Measurements from ENCODE around the gene SCUBE3.

The SCUBE3 gene

DNA sequence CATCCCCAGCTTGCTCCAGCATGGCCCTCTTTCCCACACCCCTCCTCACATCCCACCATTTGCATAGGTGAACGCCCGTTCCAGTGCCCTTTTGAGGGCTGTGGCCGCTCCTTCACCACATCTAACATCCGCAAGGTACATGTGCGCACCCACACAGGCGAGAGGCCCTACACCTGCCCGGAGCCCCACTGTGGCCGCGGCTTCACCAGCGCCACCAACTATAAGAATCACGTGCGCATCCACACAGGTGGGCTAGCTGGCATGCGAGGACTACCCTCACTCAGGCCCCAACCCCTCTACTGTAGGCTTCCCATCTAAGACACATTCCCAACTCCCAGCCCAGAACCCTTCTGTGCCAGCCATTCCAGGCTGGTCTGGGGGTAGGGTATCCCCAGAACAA lies 77.7 kb downstream of the SCUBE3 start:
- no peak for DNase-seq
- intact Hi-C loops (cut with DNase I), result no loop called here

- no peak for DNase-seq
- intact Hi-C loops (cut with DNase I), result no loop called here
Measured at GRCh38 chr6:35292494-35292893, 78.7 kb downstream of the SCUBE3 start.

GRCh38 chr6:35293681-35294080 lies 79.9 kb downstream of the SCUBE3 start:
- DNase-seq, result no peak
- intact Hi-C loops (cut with DNase I), result no loop called here

- intact Hi-C loops (cut with DNase I), result no loop called here
- peak in 38 of 42 donors; percentile 12 to 80 (median 56) for DNase-seq
Measured at GRCh38 chr6:35294308-35294945, 80.7 kb downstream of the SCUBE3 start.

DNA sequence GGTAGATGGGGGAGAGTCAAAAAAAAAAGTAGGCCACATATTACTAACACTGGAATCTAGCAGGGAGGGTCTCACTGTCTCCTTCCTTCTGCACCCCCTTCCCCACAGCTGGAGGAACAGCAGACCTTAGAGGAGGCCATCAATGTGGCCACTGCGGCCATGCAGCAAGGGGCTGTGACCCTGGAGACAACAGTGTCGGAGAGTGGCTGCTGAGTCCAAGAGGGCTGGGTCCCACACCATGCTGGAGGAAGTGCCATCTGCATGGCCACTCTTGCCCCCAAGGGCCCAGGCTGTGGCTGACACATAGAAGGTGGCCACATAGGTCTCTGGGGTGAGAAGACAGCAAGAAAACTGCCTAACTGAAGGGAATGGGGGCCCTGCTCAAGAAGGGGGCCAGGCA lies 81.3 kb downstream of the SCUBE3 start:
- intact Hi-C loops (cut with DNase I), result no loop called here
- DNase-seq, result no peak

DNA sequence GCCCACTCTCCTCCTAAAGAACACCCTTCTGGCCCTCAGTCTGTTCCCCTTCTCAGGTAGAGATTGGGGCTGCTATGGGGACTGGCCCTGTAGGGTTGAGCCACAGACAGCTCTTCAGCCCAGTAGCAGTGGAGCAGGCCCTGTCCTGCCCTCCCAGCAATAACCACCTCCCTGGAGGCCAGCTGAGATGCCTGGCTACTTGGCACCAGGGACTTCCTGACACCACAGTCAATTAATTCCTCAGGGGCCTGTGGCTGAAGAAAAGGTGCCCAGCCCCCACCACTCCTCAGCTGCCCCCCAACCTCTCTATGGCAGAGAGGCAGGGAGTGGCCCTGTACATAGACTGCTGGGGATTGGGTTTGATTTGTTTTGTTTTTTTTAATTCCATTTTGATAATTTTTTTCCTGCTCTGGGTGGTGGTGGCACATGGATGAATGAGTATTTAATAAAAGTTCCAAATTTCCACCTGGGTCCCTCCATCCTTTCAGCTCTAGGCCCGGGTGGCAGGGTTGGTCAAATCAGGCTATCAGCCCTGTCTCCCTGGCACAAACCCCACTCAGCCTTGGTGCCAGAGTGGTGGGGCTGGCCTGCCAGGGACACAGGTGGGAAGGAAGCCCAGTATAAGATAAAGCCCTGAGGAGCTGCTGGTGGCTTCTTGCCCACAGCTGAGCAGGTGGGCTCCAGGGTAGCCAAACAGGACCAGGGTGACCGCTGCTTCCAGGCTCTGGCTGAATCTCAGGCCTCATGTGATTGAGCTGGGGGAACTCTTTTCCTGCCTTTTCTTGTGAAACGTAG lies 82.0 kb downstream of the SCUBE3 start:
- intact Hi-C loops (cut with DNase I), result no loop called here
- DNase-seq, result no peak

- intact Hi-C loops (cut with DNase I), result no loop called here
- DNase-seq, result no peak
Measured at GRCh38 chr6:35296931-35297600, 83.3 kb downstream of the SCUBE3 start.

- peak in 41 of 42 donors; percentile 20 to 72 (median 45) for DNase-seq
- intact Hi-C loops (cut with DNase I), result no loop called here
Measured at GRCh38 chr6:35297601-35298481, 84.1 kb downstream of the SCUBE3 start, which contains the start of gene DEF6. Gene DEF6, plus strand, starts transcription at chr6:35297818. Its CDS starts 39 bp downstream, at chr6:35297857.

DNA sequence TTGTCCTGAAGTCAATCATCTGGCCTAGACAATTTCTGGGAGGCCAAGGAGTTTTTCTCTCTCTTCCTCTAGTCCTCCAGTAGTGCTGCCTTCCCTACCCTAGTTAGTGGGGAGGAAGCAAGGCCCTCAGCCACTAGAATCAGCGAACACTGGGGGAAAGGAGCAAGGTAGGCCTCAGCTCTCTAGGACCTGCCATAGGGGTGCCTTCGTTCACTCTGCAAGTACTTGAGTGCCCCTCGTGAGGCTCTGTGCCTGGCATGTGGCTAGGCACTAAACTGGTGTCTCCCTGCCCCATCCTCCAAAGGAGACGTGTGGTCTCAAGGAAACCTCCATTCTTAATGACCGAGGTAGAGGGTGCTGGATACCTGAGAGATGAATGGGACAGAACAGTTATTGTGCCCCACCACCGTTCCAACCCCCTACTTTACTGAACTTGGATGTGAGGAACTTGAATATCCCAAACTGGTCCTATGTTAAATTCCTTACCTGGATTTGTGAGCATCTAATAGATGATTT lies 84.9 kb downstream of the SCUBE3 start:
- DNase-seq, result peak in 1 of 42 donors; percentile 9
- intact Hi-C loops (cut with DNase I), result no loop called here

- intact Hi-C loops (cut with DNase I), result no loop called here
Measured at GRCh38 chr6:35299674-35300073, 85.9 kb downstream of the SCUBE3 start.

GRCh38 chr6:35300848-35301247 lies 87.1 kb downstream of the SCUBE3 start:
- peak in 6 of 42 donors; percentile 21 to 45 (median 29) for DNase-seq
- intact Hi-C loops (cut with DNase I), result no loop called here

More at GRCh38 chr6:35299674-35300073, 85.9 kb downstream of the SCUBE3 start:
- DNase-seq, result peak in 15 of 42 donors; percentile 18 to 64 (median 40)
